A549 (cell line): Measurements from ENCODE around the gene AGBL4.

Experiments used
- RFX5 ChIP-seq: fragments of 450-650 bp; IDR thresholded peaks from 2 replicates; pipeline ENCODE4 v1.7.1; 2014; ENCODE audit warnings: antibody characterized with exemption, mild to moderate bottlenecking, moderate library complexity
- ZFP36 ChIP-seq: fragments of 450-650 bp; IDR thresholded peaks from 2 replicates; pipeline ENCODE4 v1.6.1; 2014; ENCODE audit warnings: borderline replicate concordance; ENCODE audit not compliant: partially characterized antibody

DNA sequence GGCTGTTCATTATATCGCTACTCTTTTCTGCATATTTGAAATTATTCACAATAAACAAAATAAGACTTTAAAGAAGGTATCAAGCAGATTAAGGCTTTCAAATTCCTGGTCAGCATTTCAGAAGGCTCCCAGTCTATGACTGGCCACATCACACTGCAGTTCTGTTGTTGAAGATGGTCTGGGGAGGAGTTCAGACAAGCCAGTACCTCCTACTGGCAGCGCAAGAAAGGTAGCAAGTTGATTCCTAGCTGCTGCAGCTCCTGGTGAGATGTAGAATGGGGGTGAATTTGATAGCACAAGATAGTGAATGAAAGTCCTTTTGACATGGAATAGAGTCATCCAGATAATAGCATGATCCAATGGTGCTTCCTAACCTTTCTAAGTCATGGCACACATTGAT is 1158.8 kb downstream of the AGBL4 start:
- TF ChIP-seq RFX5 = no peak
- TF ChIP-seq ZFP36 = no peak
